ENCODE measurements around the gene NRXN3.

NRXN3 gene

GRCh38 chr14:79551523-79551922 lies 1381.3 kb downstream of the NRXN3 start:
- H3K27ac ChIP-seq = no peak overlapping the region
- H3K9ac ChIP-seq = no peak overlapping the region
- no peak overlapping the region for H3K4me3 ChIP-seq
- H4K20me1 ChIP-seq = no peaks in the 10 kb centered on the region
- no peaks in the 10 kb centered on the region for H3K36me3 ChIP-seq
- no peak overlapping the region for H3K4me2 ChIP-seq
- no peaks in the 10 kb centered on the region for H3K9me3 ChIP-seq (replicated peaks in 1 of 11)
- peaks cover 0 to 8% (median 0%) of the 10 kb centered on the region in 10 experiments; a peak in 2 of 20 replicates for H3K4me1 ChIP-seq
- no peak for TF ChIP-seq Cebpa-rat (IDR thresholded peaks at IDR 0.05)
- no peaks in the 10 kb centered on the region for H3K27me3 ChIP-seq

- Histone ChIP-seq H3K4me3 (no peak overlapping the region), H3K27me3 (no peaks in the 10 kb centered on the region), H3K36me3 (no peaks in the 10 kb centered on the region), H3K4me2 (no peak overlapping the region), H3K4me1 (peaks cover 0 to 8% (median 0%) of the 10 kb centered on the region in 10 experiments; a peak in 2 of 20 replicates), H3K27ac (no peak overlapping the region), H4K20me1 (no peaks in the 10 kb centered on the region), H3K9ac (no peak overlapping the region), H3K9me3 (replicated peaks in 1 of 11) (no peaks in the 10 kb centered on the region)
- no peak for TF ChIP-seq Cebpa-rat (IDR thresholded peaks at IDR 0.05)
Observed at GRCh38 chr14:79552778-79553177, 1382.6 kb downstream of the NRXN3 start.

- Histone ChIP-seq H3K4me2 (no peak overlapping the region), H3K4me3 (no peak overlapping the region), H4K20me1 (no peaks in the 10 kb centered on the region), H3K9ac (no peak overlapping the region), H3K27me3 (no peaks in the 10 kb centered on the region), H3K27ac (no peak overlapping the region), H3K4me1 (peaks cover 0 to 8% (median 0%) of the 10 kb centered on the region in 10 experiments; a peak in 2 of 20 replicates), H3K9me3 (replicated peaks in 1 of 11) (no peaks in the 10 kb centered on the region), H3K36me3 (no peaks in the 10 kb centered on the region)
- no peak for TF ChIP-seq Cebpa-rat (IDR thresholded peaks at IDR 0.05)
Observed at GRCh38 chr14:79554816-79555215, 1384.6 kb downstream of the NRXN3 start.

GRCh38 chr14:79555429-79555828 lies 1385.3 kb downstream of the NRXN3 start:
- Histone ChIP-seq H3K4me2 (no peak overlapping the region), H3K27ac (no peak overlapping the region), H4K20me1 (no peaks in the 10 kb centered on the region), H3K36me3 (no peaks in the 10 kb centered on the region), H3K4me3 (no peak overlapping the region), H3K4me1 (peaks cover 0 to 8% (median 0%) of the 10 kb centered on the region in 10 experiments; a peak in 2 of 20 replicates), H3K9me3 (replicated peaks in 1 of 11) (no peaks in the 10 kb centered on the region), H3K9ac (no peak overlapping the region), H3K27me3 (no peaks in the 10 kb centered on the region)
- TF ChIP-seq Cebpa-rat (IDR thresholded peaks at IDR 0.05) = no peak

- no peak for TF ChIP-seq Cebpa-rat (IDR thresholded peaks at IDR 0.05)
- Histone ChIP-seq H3K36me3 (no peaks in the 10 kb centered on the region), H3K27me3 (no peaks in the 10 kb centered on the region), H4K20me1 (no peaks in the 10 kb centered on the region), H3K4me1 (no peaks in the 10 kb centered on the region), H3K9ac (no peak overlapping the region), H3K4me3 (no peak overlapping the region), H3K9me3 (replicated peaks in 1 of 11) (no peaks in the 10 kb centered on the region), H3K27ac (no peak overlapping the region), H3K4me2 (no peak overlapping the region)
Observed at GRCh38 chr14:79557309-79557708, 1387.1 kb downstream of the NRXN3 start.

GRCh38 chr14:79562185-79562584 lies 1392.0 kb downstream of the NRXN3 start:
- H3K4me3 ChIP-seq = no peak overlapping the region
- H4K20me1 ChIP-seq = no peaks in the 10 kb centered on the region
- no peaks in the 10 kb centered on the region for H3K27me3 ChIP-seq
- H3K4me2 ChIP-seq = no peak overlapping the region
- no peaks in the 10 kb centered on the region for H3K9me3 ChIP-seq (replicated peaks in 1 of 11)
- H3K27ac ChIP-seq = no peak overlapping the region
- H3K9ac ChIP-seq = no peak overlapping the region
- no peaks in the 10 kb centered on the region for H3K36me3 ChIP-seq
- TF ChIP-seq Cebpa-rat (IDR thresholded peaks at IDR 0.05) = no peak
- no peaks in the 10 kb centered on the region for H3K4me1 ChIP-seq

- Histone ChIP-seq H3K27ac (no peak overlapping the region), H3K4me1 (no peaks in the 10 kb centered on the region), H4K20me1 (no peaks in the 10 kb centered on the region), H3K36me3 (no peaks in the 10 kb centered on the region), H3K9ac (no peak overlapping the region), H3K4me3 (no peak overlapping the region), H3K4me2 (no peak overlapping the region), H3K9me3 (replicated peaks in 1 of 11) (no peaks in the 10 kb centered on the region), H3K27me3 (no peaks in the 10 kb centered on the region)
- TF ChIP-seq Cebpa-rat (IDR thresholded peaks at IDR 0.05) = no peak
Observed at GRCh38 chr14:79564371-79564770, 1394.2 kb downstream of the NRXN3 start.

- H3K27ac ChIP-seq = no peak overlapping the region
- no peak for TF ChIP-seq Cebpa-rat (IDR thresholded peaks at IDR 0.05)
Observed at GRCh38 chr14:79567306-79567705, 1397.1 kb downstream of the NRXN3 start.

GRCh38 chr14:79568594-79568993 lies 1398.4 kb downstream of the NRXN3 start:
- H3K4me2 ChIP-seq = no peak overlapping the region
- no peak overlapping the region for H3K9ac ChIP-seq
- no peaks in the 10 kb centered on the region for H4K20me1 ChIP-seq

More at GRCh38 chr14:79567306-79567705, 1397.1 kb downstream of the NRXN3 start:
- Histone ChIP-seq H3K27me3 (no peaks in the 10 kb centered on the region), H3K9me3 (replicated peaks in 1 of 11) (no peaks in the 10 kb centered on the region), H3K36me3 (no peaks in the 10 kb centered on the region), H3K4me3 (no peak overlapping the region), H3K4me1 (no peaks in the 10 kb centered on the region), H4K20me1 (no peaks in the 10 kb centered on the region), H3K9ac (no peak overlapping the region), H3K4me2 (no peak overlapping the region)

GRCh38 chr14:79569072-79569471 lies 1398.9 kb downstream of the NRXN3 start:
- H4K20me1 ChIP-seq = no peaks in the 10 kb centered on the region
- no peak overlapping the region for H3K4me3 ChIP-seq
- TF ChIP-seq Cebpa-rat (IDR thresholded peaks at IDR 0.05) = no peak
- H3K9me3 ChIP-seq (replicated peaks in 1 of 11) = no peaks in the 10 kb centered on the region
- no peaks in the 10 kb centered on the region for H3K27me3 ChIP-seq
- H3K4me2 ChIP-seq = no peak overlapping the region
- no peaks in the 10 kb centered on the region for H3K4me1 ChIP-seq
- no peak overlapping the region for H3K9ac ChIP-seq
- H3K27ac ChIP-seq = no peak overlapping the region
- H3K36me3 ChIP-seq = no peaks in the 10 kb centered on the region

More at GRCh38 chr14:79568594-79568993, 1398.4 kb downstream of the NRXN3 start:
- Histone ChIP-seq H3K27ac (no peak overlapping the region), H3K4me3 (no peak overlapping the region), H3K4me1 (no peaks in the 10 kb centered on the region), H3K36me3 (no peaks in the 10 kb centered on the region), H3K27me3 (no peaks in the 10 kb centered on the region), H3K9me3 (replicated peaks in 1 of 11) (no peaks in the 10 kb centered on the region)
- TF ChIP-seq Cebpa-rat (IDR thresholded peaks at IDR 0.05) = no peak

All from BLaER1 treated with 17β-estradiol and CSF1 and Interleukin-3, amounts not matched to agents 10 nM and 100 nM (cell line).